SK-N-SH (cell line): ENCODE data around the gene NIPAL3. TPM values are rescaled to one million over a fixed set of nuclear protein-coding genes. Genes with fewer than 3 reads are reported as not detected.

Source experiments
- CTCF ChIA-PET: fragments of 300-600, 350-600 bp; formaldehyde crosslinking; extraction: SDS; loops from one replicate; lab custom pipeline; 2021; lab: Yijun Ruan, JAX
- POLR2A ChIA-PET: fragments of 350-600 bp; sonication (Branson Sonifier 250); formaldehyde crosslinking; extraction: SDS; loops from one replicate; lab custom pipeline; 2020; ENCODE audit warnings: antibody characterized with exemption, inconsistent platforms; lab: Yijun Ruan, JAX
- DNase-seq: peaks from one replicate; pipeline ENCODE4 v3.0.0; 2012
- H2AFZ ChIP-seq: fragments of 200-600 bp; sonication (generic); 2 replicates; pipeline ENCODE4 v1.8.1; 2016; ENCODE audit warnings: antibody characterized with exemption, mild to moderate bottlenecking, low read depth
- H3F3A ChIP-seq: fragments of 200-600 bp; sonication (generic); replicated peaks from 2 replicates; pipeline ENCODE3; 2016; ENCODE audit warnings: antibody characterized with exemption, mild to moderate bottlenecking; ENCODE audit not compliant: insufficient read depth
- H3K27ac ChIP-seq, 2 experiments: fragments of 200-500 bp in 1 of 2; fragments of 200-600 bp in 1 of 2; sonication (Bioruptor generic) in 1 of 2; sonication (generic), shearing (Covaris generic) in 1 of 2; 2 replicates each; pipeline versions ENCODE4 v1.5.1 to v1.6.1; 2014 to 2016; ENCODE audit warnings: low read depth in 2 of 2, inconsistent platforms in 1 of 2, low read length in 1 of 2, mild to moderate bottlenecking in 1 of 2, mixed read lengths in 1 of 2
- H3K27me3 ChIP-seq: fragments of 200-600 bp; sonication (generic), shearing (Covaris generic); 2 replicates; pipeline ENCODE4 v1.6.1; 2016; ENCODE audit warnings: mixed run types; ENCODE audit not compliant: insufficient read depth
- H3K36me3 ChIP-seq, 2 experiments: fragments of 200-500 bp in 1 of 2; fragments of 200-600 bp in 1 of 2; sonication (Bioruptor generic) in 1 of 2; sonication (generic) in 1 of 2; replicated peaks in 1 of 2; 2 replicates each; pipeline versions ENCODE3 to v1.5.1; 2014 to 2016; ENCODE audit warnings: low read length in 1 of 2, mild to moderate bottlenecking in 1 of 2; ENCODE audit not compliant: insufficient read depth in 2 of 2, control insufficient read depth in 1 of 2
- H3K4me1 ChIP-seq, 2 experiments: fragments of 200-500 bp in 1 of 2; fragments of 200-600 bp in 1 of 2; sonication (Bioruptor generic) in 1 of 2; sonication (generic), shearing (Covaris generic) in 1 of 2; 2 replicates each; pipeline versions ENCODE4 v1.5.1 to v1.6.1; 2014 to 2016; ENCODE audit warnings: low read depth in 1 of 2, low read length in 1 of 2, mixed run types in 1 of 2; ENCODE audit not compliant: insufficient read depth in 2 of 2, control insufficient read depth in 1 of 2
- H3K4me2 ChIP-seq: fragments of 200-600 bp; sonication (generic), shearing (Covaris generic); 2 replicates; pipeline ENCODE4 v1.6.1; 2017; ENCODE audit warnings: mixed run types
- H3K4me3 ChIP-seq, 2 experiments: fragments of 200-500 bp in 1 of 2; fragments of 200-600 bp in 1 of 2; sonication (Bioruptor generic) in 1 of 2; sonication (generic), shearing (Covaris generic) in 1 of 2; 2 replicates each; pipeline versions ENCODE4 v1.5.1 to v1.8.1; 2014 to 2016; ENCODE audit warnings: low read depth in 2 of 2, inconsistent platforms in 1 of 2, low read length in 1 of 2, mild to moderate bottlenecking in 1 of 2, mixed read lengths in 1 of 2, moderate library complexity in 1 of 2
- H3K79me2 ChIP-seq: fragments of 200-600 bp; sonication (generic); 2 replicates; pipeline ENCODE4 v1.8.1; 2017; ENCODE audit warnings: mild to moderate bottlenecking; ENCODE audit not compliant: insufficient read depth
- H3K9ac ChIP-seq: fragments of 200-600 bp; sonication (generic); 2 replicates; pipeline ENCODE4 v1.6.1; 2017; ENCODE audit warnings: mixed run types
- H3K9me2 ChIP-seq: fragments of 200-600 bp; sonication (generic); 2 replicates; pipeline ENCODE4 v1.6.1; 2017; ENCODE audit warnings: mixed run types
- H3K9me3 ChIP-seq: fragments of 200-600 bp; sonication (generic); 2 replicates; pipeline ENCODE4 v1.6.1; 2017; ENCODE audit warnings: mixed run types, mild to moderate bottlenecking, moderate library complexity
- H4K20me1 ChIP-seq: fragments of 200-600 bp; sonication (generic); 2 replicates; pipeline ENCODE4 v1.6.1; 2017; ENCODE audit warnings: mild to moderate bottlenecking, mixed run types; ENCODE audit not compliant: insufficient read depth
- EZH2phosphoT487 ChIP-seq: fragments of 200-600 bp; sonication (generic); IDR thresholded peaks from 2 replicates; pipeline ENCODE4 v1.6.1; 2017; ENCODE audit warnings: low read depth, mixed run types, mild to moderate bottlenecking, antibody characterized with exemption, moderate library complexity, borderline replicate concordance
- FOSL2 ChIP-seq: IDR thresholded peaks from 2 replicates; pipeline ENCODE4 v1.4.0; 2012; ENCODE audit warnings: low read depth, mild to moderate bottlenecking, moderate library complexity, borderline replicate concordance
- FOXJ3 ChIP-seq: sonication (generic); formaldehyde crosslinking; IDR thresholded peaks from 2 replicates; pipeline ENCODE4 v1.5.1; 2020; ENCODE audit warnings: mild to moderate bottlenecking, missing genetic modification reagents
- MAX ChIP-seq: IDR thresholded peaks from 2 replicates; pipeline ENCODE4 v1.4.0; 2012; ENCODE audit warnings: low read depth
- MEF2A ChIP-seq: IDR thresholded peaks from 2 replicates; pipeline ENCODE4 v1.4.0; 2012; ENCODE audit warnings: low read depth, borderline replicate concordance
- MXI1 ChIP-seq: IDR thresholded peaks from 2 replicates; pipeline ENCODE4 v1.6.1; 2012; ENCODE audit warnings: mild to moderate bottlenecking, low read depth, low read length, improper control_type of control experiment
- NFIC ChIP-seq: IDR thresholded peaks from 2 replicates; pipeline ENCODE4 v1.4.0; 2012; ENCODE audit warnings: borderline replicate concordance
- NRF1 ChIP-seq: IDR thresholded peaks from 2 replicates; pipeline ENCODE4 v1.6.1; 2012; ENCODE audit warnings: low read depth, mild to moderate bottlenecking, low read length
- RFX5 ChIP-seq: IDR thresholded peaks from 2 replicates; pipeline ENCODE4 v1.6.1; 2012; ENCODE audit warnings: mild to moderate bottlenecking, improper control_type of control experiment, low read length
- RXRA ChIP-seq: IDR thresholded peaks from 2 replicates; pipeline ENCODE4 v1.4.0; 2012; ENCODE audit warnings: low read depth, mild to moderate bottlenecking, borderline replicate concordance
- SIN3A ChIP-seq: IDR thresholded peaks from 2 replicates; pipeline ENCODE4 v1.6.1; 2012; ENCODE audit warnings: low read depth, mild to moderate bottlenecking, low read length, moderate library complexity, borderline replicate concordance
- SMC3 ChIP-seq: IDR thresholded peaks from 2 replicates; pipeline ENCODE4 v1.6.1; 2012; ENCODE audit warnings: low read depth, low read length, improper control_type of control experiment
- TCF12 ChIP-seq: IDR thresholded peaks from 2 replicates; pipeline ENCODE4 v1.4.0; 2012
- TEAD4 ChIP-seq: IDR thresholded peaks from 2 replicates; pipeline ENCODE4 v1.4.0; 2012; ENCODE audit warnings: mild to moderate bottlenecking, borderline replicate concordance; ENCODE audit not compliant: insufficient read depth
- USF1 ChIP-seq: IDR thresholded peaks from 2 replicates; pipeline ENCODE4 v1.4.0; 2012; ENCODE audit warnings: low read depth, borderline replicate concordance
- YY1 ChIP-seq: IDR thresholded peaks from 2 replicates; pipeline ENCODE4 v1.4.0; 2012; ENCODE audit warnings: low read depth, mild to moderate bottlenecking
- WGBS: methylation state at CpG from one replicate; pipeline ENCODE4 v1.1.6; 2017; ENCODE audit warnings: low lambda C conversion rate; 5-methylcytosine and 5-hydroxymethylcytosine counted together
- polyA plus RNA-seq, 3 experiments: library from polyadenylated mRNA; depleted of rRNA; stranded (reverse); fragments of >200 nt; gene quantifications; 2 replicates each; pipeline ENCODE4 v1.2.3, GENCODE V29; 2012
- TF ChIP-seq, protein P1 (sequence below): fragments of 150-350 bp; IDR thresholded peaks from 2 replicates; pipeline ENCODE4 v1.6.1; 2017; ENCODE audit warnings: antibody characterized with exemption, low read length, low read depth, borderline replicate concordance
- TF ChIP-seq, protein P2 (sequence below): IDR thresholded peaks from 2 replicates; pipeline ENCODE4 v1.4.0; 2012; ENCODE audit warnings: low read depth, borderline replicate concordance
- TF ChIP-seq, protein P3 (sequence below): IDR thresholded peaks from 2 replicates; pipeline ENCODE4 v1.6.1; 2012; ENCODE audit warnings: mild to moderate bottlenecking, low read depth, low read length, moderate library complexity

NIPAL3 gene
- polyA plus RNA-seq, 1 of the 3 experiments (the other 2 are of a cell fraction): 20.3 TPM

- no peak overlapping the region for H3K4me2 ChIP-seq
- no peak overlapping the region for H2AFZ ChIP-seq
Measured at GRCh38 chr1:24481101-24481500, 65.5 kb downstream of the NIPAL3 start.

GRCh38 chr1:24481843-24482610 lies 66.4 kb downstream of the NIPAL3 start:
- Histone ChIP-seq H3K27me3 (no peaks in the 10 kb centered on the region), H3K36me3 (no peaks in the 10 kb centered on the region), H3K4me3 (no peak overlapping the region), H3K9ac (no peak overlapping the region), H3K9me3 (no peaks in the 10 kb centered on the region), H3K27ac (no peak overlapping the region), H3K4me1 (no peaks in the 10 kb centered on the region), H2AFZ (no peak overlapping the region), H3K79me2 (no peaks in the 10 kb centered on the region), H3K9me2 (no peaks in the 10 kb centered on the region), H4K20me1 (no peaks in the 10 kb centered on the region), H3F3A (no peaks in the 10 kb centered on the region), H3K4me2 (no peak overlapping the region)
- TF ChIP-seq, protein P1, sequence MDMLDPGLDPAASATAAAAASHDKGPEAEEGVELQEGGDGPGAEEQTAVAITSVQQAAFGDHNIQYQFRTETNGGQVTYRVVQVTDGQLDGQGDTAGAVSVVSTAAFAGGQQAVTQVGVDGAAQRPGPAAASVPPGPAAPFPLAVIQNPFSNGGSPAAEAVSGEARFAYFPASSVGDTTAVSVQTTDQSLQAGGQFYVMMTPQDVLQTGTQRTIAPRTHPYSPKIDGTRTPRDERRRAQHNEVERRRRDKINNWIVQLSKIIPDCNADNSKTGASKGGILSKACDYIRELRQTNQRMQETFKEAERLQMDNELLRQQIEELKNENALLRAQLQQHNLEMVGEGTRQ: no peak
- TF ChIP-seq FOXJ3 (CRISPR knock-in tag) (no peak), FOSL2 (no peak), USF1 (no peak), MXI1 (no peak), NRF1 (no peak)
- TF ChIP-seq, protein P2, sequence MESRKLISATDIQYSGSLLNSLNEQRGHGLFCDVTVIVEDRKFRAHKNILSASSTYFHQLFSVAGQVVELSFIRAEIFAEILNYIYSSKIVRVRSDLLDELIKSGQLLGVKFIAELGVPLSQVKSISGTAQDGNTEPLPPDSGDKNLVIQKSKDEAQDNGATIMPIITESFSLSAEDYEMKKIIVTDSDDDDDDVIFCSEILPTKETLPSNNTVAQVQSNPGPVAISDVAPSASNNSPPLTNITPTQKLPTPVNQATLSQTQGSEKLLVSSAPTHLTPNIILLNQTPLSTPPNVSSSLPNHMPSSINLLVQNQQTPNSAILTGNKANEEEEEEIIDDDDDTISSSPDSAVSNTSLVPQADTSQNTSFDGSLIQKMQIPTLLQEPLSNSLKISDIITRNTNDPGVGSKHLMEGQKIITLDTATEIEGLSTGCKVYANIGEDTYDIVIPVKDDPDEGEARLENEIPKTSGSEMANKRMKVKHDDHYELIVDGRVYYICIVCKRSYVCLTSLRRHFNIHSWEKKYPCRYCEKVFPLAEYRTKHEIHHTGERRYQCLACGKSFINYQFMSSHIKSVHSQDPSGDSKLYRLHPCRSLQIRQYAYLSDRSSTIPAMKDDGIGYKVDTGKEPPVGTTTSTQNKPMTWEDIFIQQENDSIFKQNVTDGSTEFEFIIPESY: no peak
- POLR2A ChIA-PET: no interaction called here
- CTCF ChIA-PET: interaction anchor here (2.4 kb wide), 1 partner anchor 10 kb away, joined by 10 read pairs; no protein-coding TSS in a partner anchor
- whole genome bisulfite sequencing: 91% methylated on average over 16 of the region's 16 CpGs
- DNase-seq: no peak

More at GRCh38 chr1:24481101-24481500, 65.5 kb downstream of the NIPAL3 start:
- no peak overlapping the region for H3K27ac ChIP-seq
- 81% methylated on average over 2 of the region's 2 CpGs for WGBS
- H3K36me3 ChIP-seq: no peaks in the 10 kb centered on the region
- CTCF ChIA-PET: interaction anchor here (0.7 to 2.4 kb wide), 3 partner anchors 11 to 106 kb away, joined by 3 to 10 read pairs (median 3); no protein-coding TSS in a partner anchor
- no peaks in the 10 kb centered on the region for H3F3A ChIP-seq
- H3K9ac ChIP-seq: no peak overlapping the region
- TF ChIP-seq MAX (no peak), TCF12 (no peak), TEAD4 (no peak), FOXJ3 (CRISPR knock-in tag) (no peak), SMC3 (no peak), EZH2phosphoT487 (no peak), YY1 (no peak), NFIC (no peak), SIN3A (no peak), MEF2A (no peak), RFX5 (no peak), RXRA (no peak)
- TF ChIP-seq, protein P3, sequence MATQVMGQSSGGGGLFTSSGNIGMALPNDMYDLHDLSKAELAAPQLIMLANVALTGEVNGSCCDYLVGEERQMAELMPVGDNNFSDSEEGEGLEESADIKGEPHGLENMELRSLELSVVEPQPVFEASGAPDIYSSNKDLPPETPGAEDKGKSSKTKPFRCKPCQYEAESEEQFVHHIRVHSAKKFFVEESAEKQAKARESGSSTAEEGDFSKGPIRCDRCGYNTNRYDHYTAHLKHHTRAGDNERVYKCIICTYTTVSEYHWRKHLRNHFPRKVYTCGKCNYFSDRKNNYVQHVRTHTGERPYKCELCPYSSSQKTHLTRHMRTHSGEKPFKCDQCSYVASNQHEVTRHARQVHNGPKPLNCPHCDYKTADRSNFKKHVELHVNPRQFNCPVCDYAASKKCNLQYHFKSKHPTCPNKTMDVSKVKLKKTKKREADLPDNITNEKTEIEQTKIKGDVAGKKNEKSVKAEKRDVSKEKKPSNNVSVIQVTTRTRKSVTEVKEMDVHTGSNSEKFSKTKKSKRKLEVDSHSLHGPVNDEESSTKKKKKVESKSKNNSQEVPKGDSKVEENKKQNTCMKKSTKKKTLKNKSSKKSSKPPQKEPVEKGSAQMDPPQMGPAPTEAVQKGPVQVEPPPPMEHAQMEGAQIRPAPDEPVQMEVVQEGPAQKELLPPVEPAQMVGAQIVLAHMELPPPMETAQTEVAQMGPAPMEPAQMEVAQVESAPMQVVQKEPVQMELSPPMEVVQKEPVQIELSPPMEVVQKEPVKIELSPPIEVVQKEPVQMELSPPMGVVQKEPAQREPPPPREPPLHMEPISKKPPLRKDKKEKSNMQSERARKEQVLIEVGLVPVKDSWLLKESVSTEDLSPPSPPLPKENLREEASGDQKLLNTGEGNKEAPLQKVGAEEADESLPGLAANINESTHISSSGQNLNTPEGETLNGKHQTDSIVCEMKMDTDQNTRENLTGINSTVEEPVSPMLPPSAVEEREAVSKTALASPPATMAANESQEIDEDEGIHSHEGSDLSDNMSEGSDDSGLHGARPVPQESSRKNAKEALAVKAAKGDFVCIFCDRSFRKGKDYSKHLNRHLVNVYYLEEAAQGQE: no peak
- TF ChIP-seq, all 33 proteins: peak for 0
- Histone ChIP-seq H3K4me3 (no peak overlapping the region), H3K9me2 (no peaks in the 10 kb centered on the region), H3K27me3 (no peaks in the 10 kb centered on the region), H3K9me3 (no peaks in the 10 kb centered on the region), H3K79me2 (no peaks in the 10 kb centered on the region), H4K20me1 (no peaks in the 10 kb centered on the region), H3K4me1 (no peaks in the 10 kb centered on the region)
- POLR2A ChIA-PET: no interaction called here
- no peak for DNase-seq
